IgD-negative memory B cell (primary cell): ENCODE results near the gene NEDD4L. TPM values are rescaled to one million over a fixed set of nuclear protein-coding genes. Genes with fewer than 3 reads are reported as not detected.

Source experiments
- H3K27ac Mint-ChIP-seq, 3 donors: one replicate each; pipeline ENCODE4 v1.8.0; 2020 to 2022; ENCODE audit warnings: mild to moderate bottlenecking in 3 of 3, mixed read lengths in 3 of 3, moderate library complexity in 1 of 3
- H3K27me3 Mint-ChIP-seq: one replicate; pipeline ENCODE4 v1.8.0; 2021; ENCODE audit warnings: mixed read lengths
- H3K36me3 Mint-ChIP-seq: one replicate; pipeline ENCODE4 v1.8.0; 2020; ENCODE audit warnings: mild to moderate bottlenecking, mixed read lengths
- H3K4me1 Mint-ChIP-seq, 3 donors: one replicate each; pipeline ENCODE4 v1.8.0; 2020 to 2022; ENCODE audit warnings: mixed read lengths in 3 of 3, mild to moderate bottlenecking in 1 of 3
- H3K4me3 Mint-ChIP-seq, 4 donors: one replicate each; pipeline ENCODE4 v1.8.0; 2020 to 2022; ENCODE audit warnings: mild to moderate bottlenecking in 4 of 4, mixed read lengths in 4 of 4, moderate library complexity in 3 of 4
- H3K9me3 Mint-ChIP-seq, 3 donors: one replicate each; pipeline ENCODE4 v1.8.0; 2020 to 2021; ENCODE audit warnings: mixed read lengths in 3 of 3, mild to moderate bottlenecking in 1 of 3
- polyA plus RNA-seq: library from polyadenylated mRNA; unstranded; fragments of 300-500 nt; fragmentation: Illumina TruSeq; gene quantifications from one replicate; pipeline ENCODE4 v1.2.3, GENCODE V29; 2021

NEDD4L gene
- polyA plus RNA-seq, 1 donor from 2014 or later, result 9.6 TPM

GRCh38 chr18:58336605-58337004, 292.6 kb downstream of the NEDD4L start:
- Mint-ChIP-seq H3K9me3 (no peaks in the 10 kb centered on the region), H3K4me3 (no peak overlapping the region), H3K4me1 (no peaks in the 10 kb centered on the region), H3K36me3 (peaks cover 29% of the 10 kb centered on the region), H3K27ac (no peak overlapping the region), H3K27me3 (no peaks in the 10 kb centered on the region)

GRCh38 chr18:58337285-58337684, 293.3 kb downstream of the NEDD4L start:
- H3K27me3 Mint-ChIP-seq, result no peaks in the 10 kb centered on the region
- H3K27ac Mint-ChIP-seq, result no peak overlapping the region
- no peaks in the 10 kb centered on the region for H3K9me3 Mint-ChIP-seq
- no peak overlapping the region for H3K4me3 Mint-ChIP-seq
- H3K36me3 Mint-ChIP-seq, result peaks cover 32% of the 10 kb centered on the region
- H3K4me1 Mint-ChIP-seq, result no peaks in the 10 kb centered on the region

GRCh38 chr18:58337686-58338085, 293.7 kb downstream of the NEDD4L start:
- H3K27me3 Mint-ChIP-seq, result no peaks in the 10 kb centered on the region
- H3K4me1 Mint-ChIP-seq, result no peaks in the 10 kb centered on the region
- peaks cover 31% of the 10 kb centered on the region for H3K36me3 Mint-ChIP-seq
- no peak overlapping the region for H3K27ac Mint-ChIP-seq
- no peaks in the 10 kb centered on the region for H3K9me3 Mint-ChIP-seq
- H3K4me3 Mint-ChIP-seq, result no peak overlapping the region

DNA sequence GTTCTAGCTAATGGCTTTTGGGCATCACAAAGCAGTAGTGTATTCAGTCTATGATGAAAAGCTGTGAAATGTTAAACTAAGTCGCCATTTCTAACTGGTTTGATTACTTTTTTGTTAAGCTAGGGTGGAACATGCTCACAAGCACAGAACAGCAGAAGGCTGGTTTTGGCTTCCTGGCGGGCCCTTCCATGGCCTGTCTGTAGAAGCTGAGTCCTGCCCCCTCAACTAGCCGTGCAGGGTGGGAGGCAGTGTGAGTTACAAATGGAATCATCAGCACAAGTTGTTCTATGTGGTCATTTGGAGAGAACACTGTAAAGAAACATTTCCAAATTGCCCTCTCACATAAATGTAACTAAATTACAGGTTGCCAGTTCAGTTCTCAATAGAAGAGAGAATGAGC, 294.1 kb downstream of the NEDD4L start:
- H3K36me3 Mint-ChIP-seq, result peaks cover 32% of the 10 kb centered on the region
- H3K4me1 Mint-ChIP-seq, result no peaks in the 10 kb centered on the region
- no peak overlapping the region for H3K27ac Mint-ChIP-seq
- no peaks in the 10 kb centered on the region for H3K9me3 Mint-ChIP-seq
- H3K4me3 Mint-ChIP-seq, result no peak overlapping the region
- no peaks in the 10 kb centered on the region for H3K27me3 Mint-ChIP-seq

DNA sequence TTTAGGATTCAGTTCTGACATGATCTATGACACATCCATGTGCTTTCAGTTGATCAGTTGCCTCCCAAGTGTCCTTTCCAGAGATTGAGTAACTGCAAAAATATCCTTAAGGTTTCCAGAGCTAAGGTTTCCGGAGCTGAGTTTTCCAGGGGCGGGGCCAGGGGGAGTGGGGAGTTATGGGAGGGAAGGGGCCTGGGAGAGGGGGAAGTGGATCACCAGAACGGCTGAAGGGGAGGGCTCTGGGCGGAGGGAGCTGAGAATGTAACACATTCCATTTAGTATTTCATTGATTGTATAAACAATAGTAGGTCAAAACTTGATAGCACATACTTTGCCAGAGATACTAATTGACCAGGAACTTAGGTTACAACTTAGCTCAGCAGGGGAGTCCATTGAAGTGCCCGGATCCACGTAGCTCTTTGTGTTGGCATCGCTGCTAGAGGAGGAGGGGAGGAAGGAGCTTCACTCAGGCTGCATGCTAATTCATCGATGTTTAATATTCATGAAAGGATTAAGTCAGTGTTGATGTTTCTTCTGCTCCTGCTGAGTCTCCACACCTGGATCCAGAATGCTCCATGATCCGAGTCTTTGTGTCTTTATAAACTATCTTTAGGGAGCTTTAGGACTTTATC, 295.1 kb downstream of the NEDD4L start:
- peaks cover 25% of the 10 kb centered on the region for H3K36me3 Mint-ChIP-seq
- H3K9me3 Mint-ChIP-seq, result no peaks in the 10 kb centered on the region
- no peaks in the 10 kb centered on the region for H3K27me3 Mint-ChIP-seq
- no peak overlapping the region for H3K27ac Mint-ChIP-seq
- no peak overlapping the region for H3K4me3 Mint-ChIP-seq
- H3K4me1 Mint-ChIP-seq, result no peaks in the 10 kb centered on the region

- no peak overlapping the region for H3K27ac Mint-ChIP-seq
- H3K4me3 Mint-ChIP-seq, result no peak overlapping the region
Measured at GRCh38 chr18:58339890-58340289, 295.9 kb downstream of the NEDD4L start.

DNA sequence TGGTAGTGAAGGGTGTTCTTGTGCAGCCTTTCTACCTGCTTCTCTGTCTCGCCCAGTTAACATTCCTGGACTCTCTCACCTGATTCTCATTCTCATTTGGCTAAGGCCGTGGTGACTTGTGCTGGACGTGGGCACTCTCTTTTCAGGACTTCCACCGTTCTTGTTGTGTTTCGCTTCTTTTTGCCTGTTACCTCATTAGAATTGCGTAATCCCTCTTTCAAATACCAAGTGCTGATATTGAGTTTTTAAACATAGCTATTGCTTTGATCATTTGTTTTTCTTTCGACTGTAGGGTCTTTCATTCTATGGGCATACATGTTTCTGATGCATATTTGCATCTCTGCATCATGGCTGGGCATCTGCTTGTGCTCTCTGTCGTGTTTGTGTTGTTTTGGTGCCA, 297.9 kb downstream of the NEDD4L start:
- no peak overlapping the region for H3K27ac Mint-ChIP-seq

More at GRCh38 chr18:58339890-58340289, 295.9 kb downstream of the NEDD4L start:
- H3K27me3 Mint-ChIP-seq, result no peaks in the 10 kb centered on the region
- H3K9me3 Mint-ChIP-seq, result no peaks in the 10 kb centered on the region
- peaks cover 24% of the 10 kb centered on the region for H3K36me3 Mint-ChIP-seq
- no peaks in the 10 kb centered on the region for H3K4me1 Mint-ChIP-seq

GRCh38 chr18:58344080-58344670, 300.1 kb downstream of the NEDD4L start:
- Mint-ChIP-seq H3K27me3 (no peaks in the 10 kb centered on the region), H3K4me1 (peaks cover 0 to 1% (median 0%) of the 10 kb centered on the region in 3 donors), H3K36me3 (peaks cover 14% of the 10 kb centered on the region), H3K27ac (no peak overlapping the region), H3K4me3 (no peak overlapping the region), H3K9me3 (no peaks in the 10 kb centered on the region)

More for the DNA sequence above, 297.9 kb downstream of the NEDD4L start:
- Mint-ChIP-seq H3K4me1 (no peaks in the 10 kb centered on the region), H3K36me3 (peaks cover 20% of the 10 kb centered on the region), H3K4me3 (no peak overlapping the region), H3K27me3 (no peaks in the 10 kb centered on the region), H3K9me3 (no peaks in the 10 kb centered on the region)

- Mint-ChIP-seq H3K9me3 (no peaks in the 10 kb centered on the region), H3K36me3 (peaks cover 14% of the 10 kb centered on the region), H3K27me3 (no peaks in the 10 kb centered on the region), H3K4me1 (peaks cover 0 to 1% (median 0%) of the 10 kb centered on the region in 3 donors), H3K27ac (no peak overlapping the region), H3K4me3 (no peak overlapping the region)
Measured at GRCh38 chr18:58344861-58345463, 300.9 kb downstream of the NEDD4L start.

GRCh38 chr18:58345875-58346274, 301.8 kb downstream of the NEDD4L start:
- Mint-ChIP-seq H3K9me3 (no peaks in the 10 kb centered on the region), H3K4me3 (peak overlapping the region in 1 of 4 donors; percentile 41), H3K27ac (no peak overlapping the region), H3K27me3 (no peaks in the 10 kb centered on the region), H3K4me1 (peaks cover 0 to 1% (median 0%) of the 10 kb centered on the region in 3 donors), H3K36me3 (peaks cover 14% of the 10 kb centered on the region)

GRCh38 chr18:58347135-58347534, 303.1 kb downstream of the NEDD4L start:
- Mint-ChIP-seq H3K36me3 (peaks cover 10% of the 10 kb centered on the region), H3K27ac (no peak overlapping the region), H3K9me3 (no peaks in the 10 kb centered on the region), H3K4me1 (peaks cover 0 to 1% (median 0%) of the 10 kb centered on the region in 3 donors), H3K4me3 (no peak overlapping the region), H3K27me3 (no peaks in the 10 kb centered on the region)

GRCh38 chr18:58348517-58348916, 304.5 kb downstream of the NEDD4L start:
- Mint-ChIP-seq H3K36me3 (peaks cover 4% of the 10 kb centered on the region), H3K4me3 (no peak overlapping the region), H3K27me3 (no peaks in the 10 kb centered on the region), H3K9me3 (no peaks in the 10 kb centered on the region), H3K4me1 (peaks cover 0 to 1% (median 0%) of the 10 kb centered on the region in 3 donors), H3K27ac (no peak overlapping the region)

- H3K4me3 Mint-ChIP-seq, result peak overlapping the region in 1 of 4 donors; percentile 38
- peaks cover 0 to 1% (median 0%) of the 10 kb centered on the region in 3 donors for H3K4me1 Mint-ChIP-seq
- H3K36me3 Mint-ChIP-seq, result peaks cover 4% of the 10 kb centered on the region
- no peaks in the 10 kb centered on the region for H3K9me3 Mint-ChIP-seq
- no peaks in the 10 kb centered on the region for H3K27me3 Mint-ChIP-seq
- H3K27ac Mint-ChIP-seq, result no peak overlapping the region
Measured at GRCh38 chr18:58348951-58349350, 304.9 kb downstream of the NEDD4L start.

DNA sequence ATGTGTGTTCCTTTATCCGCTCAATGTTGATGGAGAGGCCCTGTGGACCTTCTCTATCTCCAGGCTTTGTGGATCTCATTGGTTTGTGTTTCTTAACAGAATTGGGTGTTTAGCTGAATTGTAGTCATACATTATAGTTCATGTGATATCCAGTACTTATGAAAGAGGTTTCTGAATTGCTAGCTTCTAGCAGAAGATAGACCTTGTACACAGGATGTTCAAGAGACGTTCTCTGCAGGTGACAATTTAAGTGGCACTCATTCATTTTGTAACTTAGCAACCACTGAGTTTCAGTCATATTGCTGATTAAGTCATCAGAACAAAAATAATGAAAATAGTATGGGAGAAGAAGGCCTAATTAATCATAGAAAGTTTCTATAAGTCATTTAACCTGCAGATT, 305.6 kb downstream of the NEDD4L start:
- peaks cover 0 to 1% (median 0%) of the 10 kb centered on the region in 3 donors for H3K4me1 Mint-ChIP-seq
- H3K4me3 Mint-ChIP-seq, result no peak overlapping the region
- H3K9me3 Mint-ChIP-seq, result no peaks in the 10 kb centered on the region
- H3K27ac Mint-ChIP-seq, result no peak overlapping the region
- peaks cover 11% of the 10 kb centered on the region for H3K36me3 Mint-ChIP-seq
- no peaks in the 10 kb centered on the region for H3K27me3 Mint-ChIP-seq

DNA sequence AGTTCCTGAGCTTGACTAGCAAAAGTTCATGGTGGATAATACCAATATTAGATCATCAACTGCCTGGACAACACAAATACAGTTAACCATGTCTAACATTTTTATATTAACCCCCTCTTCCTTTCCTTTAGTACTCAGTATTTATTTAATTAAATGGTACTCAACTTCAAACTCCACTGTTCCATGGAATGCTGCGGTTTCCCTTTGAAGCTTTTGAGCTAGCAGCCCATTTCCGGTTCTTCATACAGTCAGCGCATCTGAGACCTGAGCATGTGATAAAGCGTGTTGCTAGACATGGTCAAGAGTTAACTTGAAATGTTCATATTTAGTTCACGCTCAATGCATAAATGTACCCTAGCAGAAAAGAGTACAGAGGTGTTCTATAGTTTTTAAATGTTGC, 306.5 kb downstream of the NEDD4L start:
- Mint-ChIP-seq H3K36me3 (peaks cover 11% of the 10 kb centered on the region), H3K9me3 (no peaks in the 10 kb centered on the region), H3K27me3 (no peaks in the 10 kb centered on the region), H3K4me3 (no peak overlapping the region), H3K4me1 (peaks cover 0 to 1% (median 0%) of the 10 kb centered on the region in 3 donors), H3K27ac (no peak overlapping the region)

DNA sequence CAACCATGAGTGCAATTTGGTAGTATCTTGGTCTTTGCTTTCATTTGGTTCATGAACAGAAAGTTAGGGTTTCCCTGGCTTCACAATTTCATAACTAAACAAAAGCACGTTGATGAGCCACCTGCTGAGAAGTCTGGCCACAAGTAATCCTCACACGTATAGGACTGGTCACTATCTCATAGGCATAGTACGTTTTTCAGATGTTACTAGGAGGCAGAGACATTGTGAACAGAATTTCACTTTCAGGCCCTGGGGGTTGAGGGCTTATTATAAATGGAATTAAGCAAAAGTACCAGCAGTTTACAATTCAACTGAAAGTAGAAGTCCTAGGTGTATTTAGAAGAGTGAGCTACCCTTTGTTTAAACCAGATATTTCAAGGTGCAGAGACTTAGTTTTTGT, 307.8 kb downstream of the NEDD4L start:
- Mint-ChIP-seq H3K4me3 (no peak overlapping the region), H3K4me1 (peaks cover 0 to 1% (median 0%) of the 10 kb centered on the region in 3 donors), H3K36me3 (peaks cover 11% of the 10 kb centered on the region), H3K27me3 (no peaks in the 10 kb centered on the region), H3K9me3 (no peaks in the 10 kb centered on the region), H3K27ac (no peak overlapping the region)
